SK-N-MC (cell line): Measurements from ENCODE around the gene CDK17.
A peak's percentile ranks its signal among the peaks of the same experiment; 100 is the strongest.
"Not testable (repeated sequence)": the region's sequence is repeated elsewhere in the genome, so short reads cannot be mapped to it uniquely, and the experiment has no call there.

Experiments used
- DNase-seq: peaks from one replicate; pipeline ENCODE4 v3.0.0-alpha.2; 2011; ENCODE audit warnings: low read depth, low spot score
- H3K27ac ChIP-seq: fragments of 200-600 bp; sonication (generic); 2 replicates; pipeline ENCODE4 v1.5.1; 2016; ENCODE audit warnings: mixed run types
- H3K36me3 ChIP-seq: fragments of 200-600 bp; sonication (generic); 2 replicates; pipeline ENCODE4 v1.6.1; 2017; ENCODE audit warnings: antibody characterized with exemption, low read length, mixed read lengths; ENCODE audit not compliant: insufficient read depth
- H3K4me3 ChIP-seq: fragments of 200-600 bp; sonication (generic); 2 replicates; pipeline ENCODE4 v1.5.1; 2016
- H3K9ac ChIP-seq: fragments of 200-600 bp; sonication (generic); 2 replicates; pipeline ENCODE4 v1.8.0; 2017; ENCODE audit warnings: mixed run types, mixed read lengths; ENCODE audit not compliant: insufficient read length
- H3K9me3 ChIP-seq: fragments of 200-600 bp; sonication (generic); 2 replicates; pipeline ENCODE4 v1.6.1; 2017; ENCODE audit warnings: low read depth, mild to moderate bottlenecking, antibody characterized with exemption, low read length, moderate library complexity, mixed read lengths
- EZH2 ChIP-seq: fragments of 200-600 bp; sonication (generic); IDR thresholded peaks from one replicate; pipeline ENCODE4 v1.6.1; 2017; ENCODE audit warnings: antibody characterized with exemption
- FOXP2 ChIP-seq: optimal IDR thresholded peaks from 2 replicates; pipeline ENCODE3; 2011; ENCODE audit warnings: mild to moderate bottlenecking, moderate library complexity; ENCODE audit not compliant: insufficient read depth; ENCODE audit errors: extremely low read length, control extremely low read depth
- POLR2AphosphoS5 ChIP-seq: IDR thresholded peaks from 2 replicates; pipeline ENCODE4 v1.6.1; 2012; ENCODE audit warnings: mild to moderate bottlenecking, low read depth, low read length, borderline replicate concordance

CDK17 gene

DNA sequence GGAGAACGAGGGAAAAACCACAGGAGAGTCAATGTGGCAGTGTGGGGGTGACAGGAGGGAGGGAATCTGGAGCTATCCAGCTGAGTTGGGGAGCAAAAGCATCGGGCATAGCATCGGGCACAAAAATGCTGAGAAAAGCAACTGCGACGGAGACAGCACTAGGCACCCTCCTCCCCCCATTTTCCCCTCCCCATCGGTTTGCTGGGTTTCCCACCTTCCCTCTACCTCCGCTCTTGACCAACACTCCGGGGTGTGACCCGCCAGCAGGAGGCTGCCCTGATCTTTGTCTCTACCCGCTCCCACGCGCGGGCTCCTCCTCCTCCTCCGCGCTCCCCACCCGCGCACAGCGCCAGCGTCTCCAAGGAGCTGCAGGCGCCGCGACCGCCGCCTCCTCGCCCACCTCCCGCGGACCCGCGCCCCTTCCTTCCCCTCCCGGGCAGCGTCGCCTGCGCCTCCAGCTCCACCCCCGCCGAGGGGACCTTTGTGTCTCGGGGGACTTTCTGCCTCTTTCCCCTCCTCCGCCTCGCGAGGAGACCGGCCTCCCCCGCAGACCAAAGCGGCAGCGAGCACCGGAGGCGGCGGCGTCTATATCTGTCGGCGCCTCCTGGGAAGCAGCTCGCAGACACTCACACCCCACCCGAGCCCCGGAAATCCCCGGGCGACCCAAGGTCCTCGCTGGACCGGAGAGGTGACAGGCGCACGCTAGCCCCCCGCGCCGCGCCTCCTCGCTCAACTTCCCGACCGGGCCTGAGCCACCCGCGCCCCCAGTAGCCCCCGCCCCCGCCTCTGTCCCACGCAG lies 920 bp downstream of the CDK17 start:
- H3K9ac ChIP-seq: peak overlapping the region; percentile 82
- TF ChIP-seq EZH2 (no peak), FOXP2 (no peak)
- H3K27ac ChIP-seq: peak overlapping the region; percentile 92
- no peak for DNase-seq
- H3K9me3 ChIP-seq: no peaks in the 10 kb centered on the region
- H3K4me3 ChIP-seq: peak overlapping the region; percentile 84
- no peaks in the 10 kb centered on the region for H3K36me3 ChIP-seq

DNA sequence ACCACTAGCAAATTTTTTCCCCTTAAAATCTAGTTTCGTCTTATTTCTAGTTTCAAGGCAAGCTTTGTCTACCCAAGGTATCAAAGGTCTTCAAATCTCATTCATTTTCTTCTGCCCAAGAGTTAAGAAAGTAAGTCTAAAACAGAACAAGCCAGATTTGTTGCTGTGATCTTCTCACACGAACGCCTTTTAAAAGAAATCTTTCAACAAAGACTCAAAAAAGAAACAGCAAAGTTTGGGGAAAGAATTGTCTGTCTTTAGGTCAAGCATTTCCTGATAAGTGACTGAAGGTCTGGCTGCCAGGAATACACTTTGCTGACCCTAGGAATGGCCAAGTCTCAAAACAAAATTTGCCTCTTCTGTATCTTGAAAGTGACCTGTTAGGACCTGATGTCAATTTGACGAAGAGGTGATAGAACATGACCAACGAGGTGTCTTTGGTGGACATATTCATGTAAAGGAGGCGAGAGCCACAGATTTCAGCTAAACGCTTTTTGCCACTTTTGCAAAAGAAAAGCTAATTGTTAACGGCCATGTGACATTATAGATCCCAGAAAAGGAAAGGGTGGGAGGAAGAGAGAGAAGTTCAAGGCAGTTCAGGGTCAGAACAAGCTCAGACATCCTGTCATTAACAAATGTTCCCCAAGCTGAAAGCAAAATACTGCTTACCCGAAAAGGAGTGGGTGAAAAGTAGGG lies 1.7 kb downstream of the CDK17 start:
- Histone ChIP-seq H3K9me3 (no peaks in the 10 kb centered on the region), H3K27ac (no peak overlapping the region), H3K9ac (peak overlapping the region; percentile 82), H3K4me3 (peak overlapping the region; percentile 84), H3K36me3 (no peaks in the 10 kb centered on the region)
- no peak for DNase-seq
- TF ChIP-seq FOXP2 (no peak), POLR2AphosphoS5 (no peak; the same call in 1 of the 2 replicates), EZH2 (no peak)

DNA sequence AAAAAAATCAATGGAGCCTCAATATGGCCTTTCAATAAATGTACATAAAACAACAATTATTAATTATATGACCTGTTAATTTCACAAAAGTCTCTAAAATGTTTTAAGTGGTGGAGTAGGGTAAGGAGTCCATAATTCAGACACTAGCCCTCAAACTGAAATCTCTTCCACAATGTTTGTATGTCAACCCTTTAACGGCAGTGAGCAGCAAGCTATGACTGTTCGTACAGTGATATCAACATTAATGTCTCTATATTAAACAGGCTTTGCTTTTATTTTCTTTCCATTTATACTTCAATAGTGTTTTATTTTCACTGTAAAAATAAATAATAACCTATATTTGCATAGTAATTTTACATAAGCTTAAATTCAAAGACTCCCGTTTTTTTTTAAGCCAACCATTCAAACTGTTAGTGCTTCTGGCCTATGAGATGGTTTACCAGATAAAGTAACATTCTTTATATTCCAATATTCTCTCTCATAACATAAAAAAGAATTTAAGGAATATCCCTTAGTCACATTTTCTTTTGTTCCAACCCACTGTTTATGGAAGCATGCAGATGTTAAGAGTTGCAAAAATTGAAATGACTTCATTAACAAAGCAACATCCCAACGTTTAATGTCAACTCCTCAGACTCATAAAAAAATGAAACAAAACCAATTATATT lies 2.3 kb downstream of the CDK17 start:
- H3K4me3 ChIP-seq: peak overlapping the region; percentile 84
- H3K9me3 ChIP-seq: no peaks in the 10 kb centered on the region
- no peaks in the 10 kb centered on the region for H3K36me3 ChIP-seq
- no peak for DNase-seq
- no peak overlapping the region for H3K27ac ChIP-seq
- TF ChIP-seq EZH2: no peak
- TF ChIP-seq POLR2AphosphoS5: no peak
- no peak for TF ChIP-seq FOXP2
- H3K9ac ChIP-seq: peak overlapping the region; percentile 82

DNA sequence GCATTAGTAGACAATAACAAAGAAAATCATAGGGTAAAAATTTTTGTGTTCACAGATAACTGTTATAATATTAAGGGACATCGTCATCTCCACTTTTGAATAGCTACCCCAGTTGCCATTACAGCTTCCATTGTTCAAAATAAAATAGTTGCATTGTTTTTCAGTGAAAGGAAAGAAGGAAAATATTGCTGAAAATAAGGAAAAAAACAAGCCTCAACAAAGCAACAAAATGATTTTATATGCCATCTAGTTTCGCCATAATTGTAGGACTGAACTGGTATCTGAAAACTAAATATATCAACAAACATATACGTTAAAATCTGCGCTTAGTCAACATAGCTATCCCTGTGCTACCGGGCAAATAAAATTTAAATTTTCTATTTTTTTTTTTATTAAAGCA lies 3.3 kb downstream of the CDK17 start:
- no peaks in the 10 kb centered on the region for H3K36me3 ChIP-seq
- H3K27ac ChIP-seq: no peak overlapping the region
- no peak for TF ChIP-seq EZH2
- TF ChIP-seq POLR2AphosphoS5: no peak
- TF ChIP-seq FOXP2: no peak
- H3K4me3 ChIP-seq: no peak overlapping the region
- H3K9ac ChIP-seq: no peak overlapping the region
- H3K9me3 ChIP-seq: no peaks in the 10 kb centered on the region
- no peak for DNase-seq

DNA sequence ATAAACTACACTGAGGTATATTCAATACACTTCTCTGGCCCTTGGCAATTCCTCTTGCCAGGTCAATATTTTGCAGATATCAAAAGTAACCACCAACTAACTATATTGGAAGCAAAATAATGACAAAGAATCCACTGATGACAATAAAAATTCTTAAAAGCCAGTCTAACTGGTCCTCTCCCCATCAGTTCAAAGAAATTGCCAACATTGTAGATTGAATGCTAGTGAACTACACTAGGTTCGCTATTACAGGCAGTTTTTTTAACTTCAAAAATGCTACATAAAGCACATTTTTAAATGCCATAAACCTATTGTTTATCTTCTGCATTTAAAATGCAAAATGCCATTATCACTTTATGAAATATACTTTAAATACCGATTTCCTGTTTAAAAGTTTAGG lies 4.0 kb downstream of the CDK17 start:
- Histone ChIP-seq H3K9ac (no peak overlapping the region), H3K4me3 (no peak overlapping the region), H3K9me3 (no peaks in the 10 kb centered on the region), H3K27ac (no peak overlapping the region), H3K36me3 (no peaks in the 10 kb centered on the region)
- TF ChIP-seq EZH2: no peak
- DNase-seq: no peak

DNA sequence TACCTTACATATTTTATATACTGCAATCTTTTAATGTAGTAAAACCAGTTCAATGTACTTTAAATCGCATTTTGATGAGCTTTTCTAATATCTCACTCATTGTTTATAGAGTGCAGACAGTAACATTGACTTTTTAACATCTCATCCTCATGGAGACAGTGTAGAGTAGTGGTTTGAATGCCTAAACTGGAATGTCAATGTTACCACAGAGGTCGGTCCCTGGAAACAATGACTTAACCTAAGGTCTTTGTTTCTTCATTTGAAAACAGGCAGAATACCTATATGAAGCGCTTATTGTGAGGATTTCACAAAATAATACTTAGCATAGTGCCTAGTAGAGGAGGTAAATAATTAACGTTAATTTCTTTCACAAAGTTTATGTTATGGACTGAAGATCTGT lies 5.0 kb downstream of the CDK17 start:
- Histone ChIP-seq H3K36me3 (no peaks in the 10 kb centered on the region), H3K9ac (no peak overlapping the region), H3K9me3 (no peaks in the 10 kb centered on the region), H3K27ac (no peak overlapping the region), H3K4me3 (no peak overlapping the region)
- no peak for TF ChIP-seq EZH2
- no peak for TF ChIP-seq POLR2AphosphoS5
- no peak for TF ChIP-seq FOXP2
- no peak for DNase-seq

DNA sequence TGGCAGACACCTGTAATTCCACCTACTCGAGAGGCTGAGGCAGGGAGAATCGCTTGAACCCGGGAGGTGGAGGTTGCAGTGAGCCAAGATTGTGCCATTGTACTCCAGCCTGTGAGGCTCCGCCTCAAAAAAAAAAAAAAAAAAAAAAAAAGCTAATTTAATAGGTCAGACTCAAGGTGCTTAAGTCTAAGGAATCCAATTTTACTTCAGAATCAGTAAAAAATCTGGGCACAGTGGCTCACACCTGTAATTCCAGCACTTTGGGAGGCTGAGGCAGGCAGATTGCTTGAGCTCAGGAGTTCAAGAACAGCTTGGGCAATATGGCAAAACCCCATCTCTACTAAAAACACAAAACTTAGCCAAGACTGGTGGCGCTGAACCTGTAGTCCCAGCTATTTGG lies 7.0 kb downstream of the CDK17 start:
- H3K27ac ChIP-seq, H3K9me3 ChIP-seq, DNase-seq, H3K4me3 ChIP-seq, H3K36me3 ChIP-seq, H3K9ac ChIP-seq: not testable (repeated sequence)

DNA sequence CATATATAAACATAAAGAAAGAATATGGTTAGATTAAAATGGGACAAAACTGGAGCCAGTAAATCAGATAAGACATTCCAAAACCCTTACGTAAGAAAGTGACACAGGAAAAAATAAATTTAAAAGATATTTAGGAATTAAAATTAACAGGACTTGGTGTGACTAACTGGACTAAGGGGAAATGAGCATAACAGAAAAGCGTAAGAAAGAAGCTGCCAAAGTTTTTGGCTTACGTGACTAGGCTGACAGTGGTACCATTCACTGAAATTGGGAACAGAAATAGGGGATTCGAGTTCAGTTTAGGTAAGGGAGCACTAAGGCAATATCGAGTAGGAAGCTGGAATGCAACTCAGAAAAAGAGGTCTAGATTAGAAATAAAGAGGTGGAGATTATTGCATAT lies 7.8 kb downstream of the CDK17 start:
- no peak for DNase-seq
- Histone ChIP-seq H3K36me3 (no peaks in the 10 kb centered on the region), H3K9ac (no peak overlapping the region), H3K9me3 (no peaks in the 10 kb centered on the region), H3K4me3 (no peak overlapping the region), H3K27ac (no peak overlapping the region)
- TF ChIP-seq EZH2: no peak
- no peak for TF ChIP-seq FOXP2
- TF ChIP-seq POLR2AphosphoS5: no peak
